ENCODE measurements around the gene SLF2. TPM values are rescaled to one million over a fixed set of nuclear protein-coding genes. Genes with fewer than 3 reads are reported as not detected.
A peak's percentile ranks its signal among the peaks of the same experiment; 100 is the strongest.

SLF2 gene
- total and polyA plus RNA-seq, 9 donors: 19.6 to 81.9 (median 40.3) TPM

- no peak overlapping the region for H3K27ac ChIP-seq
- no peaks in the 10 kb centered on the region for H3K4me1 ChIP-seq (ENCODE audit: insufficient read depth)
- DNase-seq: no peak
- H3K4me3 ChIP-seq: no peak overlapping the region
- TF ChIP-seq, protein P1, sequence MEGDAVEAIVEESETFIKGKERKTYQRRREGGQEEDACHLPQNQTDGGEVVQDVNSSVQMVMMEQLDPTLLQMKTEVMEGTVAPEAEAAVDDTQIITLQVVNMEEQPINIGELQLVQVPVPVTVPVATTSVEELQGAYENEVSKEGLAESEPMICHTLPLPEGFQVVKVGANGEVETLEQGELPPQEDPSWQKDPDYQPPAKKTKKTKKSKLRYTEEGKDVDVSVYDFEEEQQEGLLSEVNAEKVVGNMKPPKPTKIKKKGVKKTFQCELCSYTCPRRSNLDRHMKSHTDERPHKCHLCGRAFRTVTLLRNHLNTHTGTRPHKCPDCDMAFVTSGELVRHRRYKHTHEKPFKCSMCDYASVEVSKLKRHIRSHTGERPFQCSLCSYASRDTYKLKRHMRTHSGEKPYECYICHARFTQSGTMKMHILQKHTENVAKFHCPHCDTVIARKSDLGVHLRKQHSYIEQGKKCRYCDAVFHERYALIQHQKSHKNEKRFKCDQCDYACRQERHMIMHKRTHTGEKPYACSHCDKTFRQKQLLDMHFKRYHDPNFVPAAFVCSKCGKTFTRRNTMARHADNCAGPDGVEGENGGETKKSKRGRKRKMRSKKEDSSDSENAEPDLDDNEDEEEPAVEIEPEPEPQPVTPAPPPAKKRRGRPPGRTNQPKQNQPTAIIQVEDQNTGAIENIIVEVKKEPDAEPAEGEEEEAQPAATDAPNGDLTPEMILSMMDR (IDR thresholded peaks at IDR 0.05): no peak
- TF ChIP-seq EP300 (IDR thresholded peaks at IDR 0.05) (no peak), POLR2A (IDR thresholded peaks at IDR 0.05) (no peak)
- 0 to 24% (median 6%) methylated on average over 1 of the region's 1 CpG for WGBS, 3 donors
- no peaks in the 10 kb centered on the region for H3K27me3 ChIP-seq
- intact Hi-C loops (cut with DNase I): no loop called here
- H3K36me3 ChIP-seq: no peaks in the 10 kb centered on the region
- no peaks in the 10 kb centered on the region for H3K9me3 ChIP-seq
Observed at GRCh38 chr10:100928039-100928438, 15.3 kb downstream of the SLF2 start.

- no peak overlapping the region for H3K27ac ChIP-seq
- intact Hi-C loops (cut with DNase I): no loop called here
- H3K27me3 ChIP-seq: no peaks in the 10 kb centered on the region
- H3K36me3 ChIP-seq: no peaks in the 10 kb centered on the region
- TF ChIP-seq, protein P1 (IDR thresholded peaks at IDR 0.05): no peak
- TF ChIP-seq EP300 (IDR thresholded peaks at IDR 0.05) (no peak), POLR2A (IDR thresholded peaks at IDR 0.05) (no peak)
- no peak overlapping the region for H3K4me3 ChIP-seq
- no peak for DNase-seq
- no peaks in the 10 kb centered on the region for H3K9me3 ChIP-seq
- no peaks in the 10 kb centered on the region for H3K4me1 ChIP-seq (ENCODE audit: insufficient read depth)
Observed at GRCh38 chr10:100930368-100930767, 17.6 kb downstream of the SLF2 start.

GRCh38 chr10:100934084-100934659 lies 21.4 kb downstream of the SLF2 start:
- intact Hi-C loops (cut with DNase I): no loop called here
- H3K27ac ChIP-seq: no peak overlapping the region

GRCh38 chr10:100939763-100940344 lies 27.1 kb downstream of the SLF2 start:
- Histone ChIP-seq H3K27me3 (no peaks in the 10 kb centered on the region), H3K9me3 (no peaks in the 10 kb centered on the region), H3K4me1 (ENCODE audit: insufficient read depth) (no peaks in the 10 kb centered on the region), H3K4me3 (no peak overlapping the region), H3K36me3 (no peaks in the 10 kb centered on the region), H3K27ac (no peak overlapping the region)
- no peak for DNase-seq
- intact Hi-C loops (cut with DNase I): no loop called here
- TF ChIP-seq, protein P1 (IDR thresholded peaks at IDR 0.05): no peak
- TF ChIP-seq EP300 (IDR thresholded peaks at IDR 0.05) (no peak), POLR2A (IDR thresholded peaks at IDR 0.05) (no peak)

More at GRCh38 chr10:100934084-100934659, 21.4 kb downstream of the SLF2 start:
- DNase-seq: no peak
- Histone ChIP-seq H3K4me3 (no peak overlapping the region), H3K36me3 (no peaks in the 10 kb centered on the region), H3K4me1 (ENCODE audit: insufficient read depth) (no peaks in the 10 kb centered on the region), H3K27me3 (no peaks in the 10 kb centered on the region), H3K9me3 (no peaks in the 10 kb centered on the region)
- no peak for TF ChIP-seq POLR2A (IDR thresholded peaks at IDR 0.05)
- TF ChIP-seq, protein P1 (IDR thresholded peaks at IDR 0.05): peak in 1 of 3 donors; percentile 11
- WGBS, 3 donors: 93 to 96% (median 94%) methylated on average over 3 of the region's 3 CpGs
